22Rv1 (cell line): Measurements from ENCODE around the gene NPTXR.

ENCODE experiments used
- CTCF ChIP-seq: fragments of 450-650 bp; IDR thresholded peaks from 2 replicates; pipeline ENCODE4 v1.5.1; 2017; ENCODE audit warnings: mild to moderate bottlenecking
- ZFX ChIP-seq: fragments of 450-650 bp; IDR thresholded peaks from 2 replicates; pipeline ENCODE4 v1.6.1; 2017; ENCODE audit warnings: antibody characterized with exemption, borderline replicate concordance

GRCh38 chr22:38781033-38781432 is 62.8 kb downstream of the NPTXR start:
- TF ChIP-seq CTCF (no peak), ZFX (no peak)
